ENCODE data around the gene MYO1E.

GRCh38 chr15:59352189-59352588 is 20.5 kb downstream of the MYO1E start:
- TF ChIP-seq CSRNP3 (CRISPR knock-in tag; IDR thresholded peaks at IDR 0.05), result no peak
- TF ChIP-seq ESRRG (CRISPR knock-in tag; IDR thresholded peaks at IDR 0.05), result no peak
